ENCODE data around the gene ANXA5.

The ANXA5 gene

DNA sequence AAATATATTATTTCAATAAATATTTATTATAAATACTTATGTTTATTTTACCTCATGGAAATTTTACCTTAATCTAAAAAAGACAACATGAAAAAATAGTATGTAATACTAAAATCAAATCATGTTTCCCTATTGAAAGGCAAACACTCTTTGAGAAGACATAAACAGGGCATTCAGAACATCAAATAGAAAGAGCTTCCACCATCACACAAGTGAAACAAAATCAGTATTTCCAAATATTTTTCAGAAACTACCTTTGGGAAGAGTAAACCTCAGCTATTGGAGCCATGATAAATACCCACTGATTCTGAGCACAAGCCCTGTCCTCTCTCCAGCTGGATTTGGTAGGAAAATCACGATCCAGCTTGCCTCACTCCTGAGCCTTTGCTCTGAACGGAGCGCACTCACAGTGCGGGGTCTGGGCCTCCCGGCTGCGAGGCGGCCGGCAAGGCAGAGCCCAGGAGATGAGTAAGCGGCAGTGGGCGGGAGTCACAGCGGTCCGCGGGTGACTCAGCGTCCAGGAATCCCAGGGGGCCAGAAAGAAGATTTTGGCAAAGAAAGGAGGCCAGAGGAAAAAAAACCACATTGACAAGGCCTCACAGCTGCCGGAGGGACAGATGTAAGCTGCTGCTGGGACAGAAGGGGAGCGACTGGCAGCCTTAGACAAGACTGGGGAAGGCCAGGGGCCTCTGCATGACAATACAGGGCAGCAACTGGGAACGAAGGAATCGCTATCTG lies 14.7 kb upstream of the ANXA5 start (continued):
- TF ChIP-seq ZNF473 (tag by site-specific recombination; IDR thresholded peaks at IDR 0.05) (no peak), ZNF530 (tag by site-specific recombination; IDR thresholded peaks at IDR 0.05; ENCODE audit: low read depth) (no peak), ZNF391 (tag by site-specific recombination; IDR thresholded peaks at IDR 0.05; ENCODE audit: borderline replicate concordance, low read depth) (no peak), ZNF146 (tag by site-specific recombination; IDR thresholded peaks at IDR 0.05) (no peak), ZNF302 (tag by site-specific recombination; IDR thresholded peaks at IDR 0.05; ENCODE audit: low read depth) (no peak), ZNF10 (tag by site-specific recombination; IDR thresholded peaks at IDR 0.05) (no peak), IKZF3 (tag by site-specific recombination; IDR thresholded peaks at IDR 0.05) (peak; percentile 65), ZNF561 (tag by site-specific recombination; IDR thresholded peaks at IDR 0.05; ENCODE audit: borderline replicate concordance) (peak; percentile 74), ZNF292 (tag by site-specific recombination; IDR thresholded peaks at IDR 0.05; ENCODE audit: borderline replicate concordance, low read depth) (no peak), ZNF558 (tag by site-specific recombination; IDR thresholded peaks at IDR 0.05) (no peak), MZF1 (tag by site-specific recombination; IDR thresholded peaks at IDR 0.05; ENCODE audit: borderline replicate concordance) (0 out of 2 replicates have a peak, but pooled peaks have one; percentile 45), ZNF140 (tag by site-specific recombination; IDR thresholded peaks at IDR 0.05) (no peak), ZNF16 (tag by site-specific recombination; IDR thresholded peaks at IDR 0.05; ENCODE audit: low read depth) (no peak), ZNF169 (tag by site-specific recombination; IDR thresholded peaks at IDR 0.05) (no peak), SP7 (tag by site-specific recombination; IDR thresholded peaks at IDR 0.05) (peak; percentile 82), MYNN (tag by site-specific recombination; IDR thresholded peaks at IDR 0.05; ENCODE audit: borderline replicate concordance) (no peak), REPIN1 (tag by site-specific recombination; IDR thresholded peaks at IDR 0.05; ENCODE audit: low read depth) (no peak), ZBTB17 (tag by site-specific recombination; IDR thresholded peaks at IDR 0.05) (peak; percentile 86), ZNF658 (tag by site-specific recombination; IDR thresholded peaks at IDR 0.05) (no peak), GFI1B (tag by site-specific recombination; IDR thresholded peaks at IDR 0.05) (no peak), ZNF214 (tag by site-specific recombination; IDR thresholded peaks at IDR 0.05; ENCODE audit: borderline replicate concordance) (no peak)
- TF ChIP-seq, protein P1, sequence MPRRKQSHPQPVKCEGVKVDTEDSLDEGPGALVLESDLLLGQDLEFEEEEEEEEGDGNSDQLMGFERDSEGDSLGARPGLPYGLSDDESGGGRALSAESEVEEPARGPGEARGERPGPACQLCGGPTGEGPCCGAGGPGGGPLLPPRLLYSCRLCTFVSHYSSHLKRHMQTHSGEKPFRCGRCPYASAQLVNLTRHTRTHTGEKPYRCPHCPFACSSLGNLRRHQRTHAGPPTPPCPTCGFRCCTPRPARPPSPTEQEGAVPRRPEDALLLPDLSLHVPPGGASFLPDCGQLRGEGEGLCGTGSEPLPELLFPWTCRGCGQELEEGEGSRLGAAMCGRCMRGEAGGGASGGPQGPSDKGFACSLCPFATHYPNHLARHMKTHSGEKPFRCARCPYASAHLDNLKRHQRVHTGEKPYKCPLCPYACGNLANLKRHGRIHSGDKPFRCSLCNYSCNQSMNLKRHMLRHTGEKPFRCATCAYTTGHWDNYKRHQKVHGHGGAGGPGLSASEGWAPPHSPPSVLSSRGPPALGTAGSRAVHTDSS (tag by site-specific recombination; IDR thresholded peaks at IDR 0.05), result no peak
- TF ChIP-seq, protein P2, sequence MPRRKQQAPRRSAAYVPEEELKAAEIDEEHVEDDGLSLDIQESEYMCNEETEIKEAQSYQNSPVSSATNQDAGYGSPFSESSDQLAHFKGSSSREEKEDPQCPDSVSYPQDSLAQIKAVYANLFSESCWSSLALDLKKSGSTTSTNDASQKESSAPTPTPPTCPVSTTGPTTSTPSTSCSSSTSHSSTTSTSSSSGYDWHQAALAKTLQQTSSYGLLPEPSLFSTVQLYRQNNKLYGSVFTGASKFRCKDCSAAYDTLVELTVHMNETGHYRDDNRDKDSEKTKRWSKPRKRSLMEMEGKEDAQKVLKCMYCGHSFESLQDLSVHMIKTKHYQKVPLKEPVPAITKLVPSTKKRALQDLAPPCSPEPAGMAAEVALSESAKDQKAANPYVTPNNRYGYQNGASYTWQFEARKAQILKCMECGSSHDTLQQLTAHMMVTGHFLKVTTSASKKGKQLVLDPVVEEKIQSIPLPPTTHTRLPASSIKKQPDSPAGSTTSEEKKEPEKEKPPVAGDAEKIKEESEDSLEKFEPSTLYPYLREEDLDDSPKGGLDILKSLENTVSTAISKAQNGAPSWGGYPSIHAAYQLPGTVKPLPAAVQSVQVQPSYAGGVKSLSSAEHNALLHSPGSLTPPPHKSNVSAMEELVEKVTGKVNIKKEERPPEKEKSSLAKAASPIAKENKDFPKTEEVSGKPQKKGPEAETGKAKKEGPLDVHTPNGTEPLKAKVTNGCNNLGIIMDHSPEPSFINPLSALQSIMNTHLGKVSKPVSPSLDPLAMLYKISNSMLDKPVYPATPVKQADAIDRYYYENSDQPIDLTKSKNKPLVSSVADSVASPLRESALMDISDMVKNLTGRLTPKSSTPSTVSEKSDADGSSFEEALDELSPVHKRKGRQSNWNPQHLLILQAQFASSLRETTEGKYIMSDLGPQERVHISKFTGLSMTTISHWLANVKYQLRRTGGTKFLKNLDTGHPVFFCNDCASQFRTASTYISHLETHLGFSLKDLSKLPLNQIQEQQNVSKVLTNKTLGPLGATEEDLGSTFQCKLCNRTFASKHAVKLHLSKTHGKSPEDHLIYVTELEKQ (tag by site-specific recombination; IDR thresholded peaks at IDR 0.05; ENCODE audit: borderline replicate concordance), result no peak
- TF ChIP-seq, protein P3, sequence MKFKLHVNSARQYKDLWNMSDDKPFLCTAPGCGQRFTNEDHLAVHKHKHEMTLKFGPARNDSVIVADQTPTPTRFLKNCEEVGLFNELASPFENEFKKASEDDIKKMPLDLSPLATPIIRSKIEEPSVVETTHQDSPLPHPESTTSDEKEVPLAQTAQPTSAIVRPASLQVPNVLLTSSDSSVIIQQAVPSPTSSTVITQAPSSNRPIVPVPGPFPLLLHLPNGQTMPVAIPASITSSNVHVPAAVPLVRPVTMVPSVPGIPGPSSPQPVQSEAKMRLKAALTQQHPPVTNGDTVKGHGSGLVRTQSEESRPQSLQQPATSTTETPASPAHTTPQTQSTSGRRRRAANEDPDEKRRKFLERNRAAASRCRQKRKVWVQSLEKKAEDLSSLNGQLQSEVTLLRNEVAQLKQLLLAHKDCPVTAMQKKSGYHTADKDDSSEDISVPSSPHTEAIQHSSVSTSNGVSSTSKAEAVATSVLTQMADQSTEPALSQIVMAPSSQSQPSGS (tag by site-specific recombination; IDR thresholded peaks at IDR 0.05; ENCODE audit: low read depth), result no peak
- TF ChIP-seq, protein P4, sequence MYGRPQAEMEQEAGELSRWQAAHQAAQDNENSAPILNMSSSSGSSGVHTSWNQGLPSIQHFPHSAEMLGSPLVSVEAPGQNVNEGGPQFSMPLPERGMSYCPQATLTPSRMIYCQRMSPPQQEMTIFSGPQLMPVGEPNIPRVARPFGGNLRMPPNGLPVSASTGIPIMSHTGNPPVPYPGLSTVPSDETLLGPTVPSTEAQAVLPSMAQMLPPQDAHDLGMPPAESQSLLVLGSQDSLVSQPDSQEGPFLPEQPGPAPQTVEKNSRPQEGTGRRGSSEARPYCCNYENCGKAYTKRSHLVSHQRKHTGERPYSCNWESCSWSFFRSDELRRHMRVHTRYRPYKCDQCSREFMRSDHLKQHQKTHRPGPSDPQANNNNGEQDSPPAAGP (tag by site-specific recombination; IDR thresholded peaks at IDR 0.05), result 0 out of 2 replicates have a peak, but pooled peaks have one; percentile 42
- TF ChIP-seq, protein P5, sequence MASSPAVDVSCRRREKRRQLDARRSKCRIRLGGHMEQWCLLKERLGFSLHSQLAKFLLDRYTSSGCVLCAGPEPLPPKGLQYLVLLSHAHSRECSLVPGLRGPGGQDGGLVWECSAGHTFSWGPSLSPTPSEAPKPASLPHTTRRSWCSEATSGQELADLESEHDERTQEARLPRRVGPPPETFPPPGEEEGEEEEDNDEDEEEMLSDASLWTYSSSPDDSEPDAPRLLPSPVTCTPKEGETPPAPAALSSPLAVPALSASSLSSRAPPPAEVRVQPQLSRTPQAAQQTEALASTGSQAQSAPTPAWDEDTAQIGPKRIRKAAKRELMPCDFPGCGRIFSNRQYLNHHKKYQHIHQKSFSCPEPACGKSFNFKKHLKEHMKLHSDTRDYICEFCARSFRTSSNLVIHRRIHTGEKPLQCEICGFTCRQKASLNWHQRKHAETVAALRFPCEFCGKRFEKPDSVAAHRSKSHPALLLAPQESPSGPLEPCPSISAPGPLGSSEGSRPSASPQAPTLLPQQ (tag by site-specific recombination; IDR thresholded peaks at IDR 0.05), result peak; percentile 82
- TF ChIP-seq, protein P6, sequence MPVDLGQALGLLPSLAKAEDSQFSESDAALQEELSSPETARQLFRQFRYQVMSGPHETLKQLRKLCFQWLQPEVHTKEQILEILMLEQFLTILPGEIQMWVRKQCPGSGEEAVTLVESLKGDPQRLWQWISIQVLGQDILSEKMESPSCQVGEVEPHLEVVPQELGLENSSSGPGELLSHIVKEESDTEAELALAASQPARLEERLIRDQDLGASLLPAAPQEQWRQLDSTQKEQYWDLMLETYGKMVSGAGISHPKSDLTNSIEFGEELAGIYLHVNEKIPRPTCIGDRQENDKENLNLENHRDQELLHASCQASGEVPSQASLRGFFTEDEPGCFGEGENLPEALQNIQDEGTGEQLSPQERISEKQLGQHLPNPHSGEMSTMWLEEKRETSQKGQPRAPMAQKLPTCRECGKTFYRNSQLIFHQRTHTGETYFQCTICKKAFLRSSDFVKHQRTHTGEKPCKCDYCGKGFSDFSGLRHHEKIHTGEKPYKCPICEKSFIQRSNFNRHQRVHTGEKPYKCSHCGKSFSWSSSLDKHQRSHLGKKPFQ (tag by site-specific recombination; IDR thresholded peaks at IDR 0.05), result no peak
- TF ChIP-seq, protein P7, sequence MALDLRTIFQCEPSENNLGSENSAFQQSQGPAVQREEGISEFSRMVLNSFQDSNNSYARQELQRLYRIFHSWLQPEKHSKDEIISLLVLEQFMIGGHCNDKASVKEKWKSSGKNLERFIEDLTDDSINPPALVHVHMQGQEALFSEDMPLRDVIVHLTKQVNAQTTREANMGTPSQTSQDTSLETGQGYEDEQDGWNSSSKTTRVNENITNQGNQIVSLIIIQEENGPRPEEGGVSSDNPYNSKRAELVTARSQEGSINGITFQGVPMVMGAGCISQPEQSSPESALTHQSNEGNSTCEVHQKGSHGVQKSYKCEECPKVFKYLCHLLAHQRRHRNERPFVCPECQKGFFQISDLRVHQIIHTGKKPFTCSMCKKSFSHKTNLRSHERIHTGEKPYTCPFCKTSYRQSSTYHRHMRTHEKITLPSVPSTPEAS (tag by site-specific recombination; IDR thresholded peaks at IDR 0.05), result no peak

Data from HEK293 (cell line).